Jurkat, Clone E6-1 (cell line): ENCODE measurements around the gene CYFIP1.

Experiments
- DNase-seq: peaks from one replicate; pipeline ENCODE4 v3.0.0-alpha.2; 2011; ENCODE audit warnings: low read depth, low spot score
- H3K4me3 ChIP-seq: 2 replicates; pipeline ENCODE4 v1.5.1; 2011; ENCODE audit warnings: mild to moderate bottlenecking, low read length, control low read depth, moderate library complexity

The CYFIP1 gene

DNA sequence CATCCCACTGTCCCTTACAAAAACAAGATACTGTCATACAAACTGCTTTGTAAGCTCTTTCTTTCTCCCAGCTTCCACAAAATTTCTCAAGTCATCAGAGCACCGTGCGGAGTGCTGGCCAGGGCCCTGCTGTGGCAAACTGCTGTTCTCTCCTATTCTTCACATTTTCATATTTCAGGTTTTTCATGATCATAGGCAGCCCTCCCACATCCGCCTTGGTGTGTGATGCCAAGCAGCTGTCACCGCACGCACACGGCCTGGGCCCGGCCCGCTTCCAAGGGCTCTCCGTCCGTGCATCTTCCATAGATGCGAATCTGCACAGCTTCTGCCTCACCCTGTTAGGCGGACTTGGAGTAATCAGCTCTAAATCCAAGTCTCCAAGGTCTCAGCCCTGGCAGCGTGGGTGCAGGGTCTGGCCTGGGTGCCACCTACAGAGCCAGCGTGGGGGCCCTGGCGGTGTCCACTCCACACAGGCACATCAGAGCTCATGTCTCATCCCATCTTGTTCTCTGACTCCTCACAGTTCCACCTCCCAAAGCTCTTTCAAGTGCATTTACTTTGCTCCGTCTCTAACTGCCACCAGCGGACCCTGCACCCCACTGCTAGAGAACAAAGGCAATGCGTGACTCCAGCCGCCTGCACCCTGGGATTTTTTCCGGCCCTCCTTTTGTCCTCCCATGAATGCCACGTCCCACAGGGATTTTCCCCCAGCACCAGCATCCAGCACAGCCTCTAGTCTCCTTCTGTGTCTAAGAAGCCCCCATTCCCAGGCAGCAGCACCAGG is 27.2 kb downstream of the CYFIP1 start:
- no peak overlapping the region for H3K4me3 ChIP-seq
- DNase-seq: no peak

DNA sequence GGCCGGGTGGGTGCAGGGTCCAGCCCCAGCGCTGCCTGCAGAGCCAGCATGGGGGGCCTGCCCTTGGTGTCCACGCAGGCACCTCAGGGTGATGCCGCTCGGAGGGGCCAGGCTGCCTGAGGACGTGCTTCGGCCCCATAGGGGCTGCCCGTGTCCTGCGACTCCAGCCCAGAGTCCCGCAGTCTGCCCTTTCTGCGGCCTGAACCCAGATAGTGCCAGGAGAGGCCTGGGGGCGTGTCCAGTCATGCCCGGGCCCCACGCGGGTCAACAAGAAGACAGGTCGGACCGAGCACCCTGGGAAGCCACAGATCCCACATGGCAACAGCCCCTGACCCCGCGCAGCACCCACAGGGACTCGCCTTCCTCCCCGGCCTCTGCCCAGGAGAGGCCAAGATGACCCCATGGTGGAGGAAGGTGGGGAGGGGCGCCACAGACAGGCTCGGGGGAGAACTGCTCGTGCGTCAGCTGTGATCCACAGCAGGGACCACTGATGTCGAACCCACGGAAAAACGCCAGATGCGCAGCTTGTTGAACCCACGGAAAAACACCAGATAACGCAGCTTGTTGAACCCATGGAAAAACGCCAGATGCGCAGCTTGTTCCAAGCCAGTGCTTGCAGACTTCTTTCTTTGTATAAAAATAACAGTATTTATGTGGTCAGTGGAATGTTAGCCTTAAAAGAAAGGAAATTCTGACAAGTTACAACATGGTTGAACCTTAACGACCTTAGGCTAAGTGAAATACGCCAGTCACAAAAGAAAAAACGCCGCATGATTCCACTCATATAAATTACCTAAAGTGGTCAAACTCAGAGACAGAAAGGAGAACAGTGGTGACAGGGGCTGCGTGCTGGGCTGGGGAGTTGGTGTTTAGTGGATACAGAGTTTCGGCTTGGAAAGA is 28.5 kb downstream of the CYFIP1 start:
- no peak overlapping the region for H3K4me3 ChIP-seq
- no peak for DNase-seq

GRCh38 chr15:22951031-22951380 is 29.2 kb downstream of the CYFIP1 start:
- no peak for DNase-seq
- no peak overlapping the region for H3K4me3 ChIP-seq

GRCh38 chr15:22950256-22950990 is 29.7 kb downstream of the CYFIP1 start:
- no peak for DNase-seq

GRCh38 chr15:22949074-22949547 is 31.1 kb downstream of the CYFIP1 start:
- no peak overlapping the region for H3K4me3 ChIP-seq

More at GRCh38 chr15:22950256-22950990, 29.7 kb downstream of the CYFIP1 start:
- no peak overlapping the region for H3K4me3 ChIP-seq

GRCh38 chr15:22948056-22948455 is 32.1 kb downstream of the CYFIP1 start:
- DNase-seq: no peak
- H3K4me3 ChIP-seq: no peak overlapping the region

More at GRCh38 chr15:22949074-22949547, 31.1 kb downstream of the CYFIP1 start:
- no peak for DNase-seq

DNA sequence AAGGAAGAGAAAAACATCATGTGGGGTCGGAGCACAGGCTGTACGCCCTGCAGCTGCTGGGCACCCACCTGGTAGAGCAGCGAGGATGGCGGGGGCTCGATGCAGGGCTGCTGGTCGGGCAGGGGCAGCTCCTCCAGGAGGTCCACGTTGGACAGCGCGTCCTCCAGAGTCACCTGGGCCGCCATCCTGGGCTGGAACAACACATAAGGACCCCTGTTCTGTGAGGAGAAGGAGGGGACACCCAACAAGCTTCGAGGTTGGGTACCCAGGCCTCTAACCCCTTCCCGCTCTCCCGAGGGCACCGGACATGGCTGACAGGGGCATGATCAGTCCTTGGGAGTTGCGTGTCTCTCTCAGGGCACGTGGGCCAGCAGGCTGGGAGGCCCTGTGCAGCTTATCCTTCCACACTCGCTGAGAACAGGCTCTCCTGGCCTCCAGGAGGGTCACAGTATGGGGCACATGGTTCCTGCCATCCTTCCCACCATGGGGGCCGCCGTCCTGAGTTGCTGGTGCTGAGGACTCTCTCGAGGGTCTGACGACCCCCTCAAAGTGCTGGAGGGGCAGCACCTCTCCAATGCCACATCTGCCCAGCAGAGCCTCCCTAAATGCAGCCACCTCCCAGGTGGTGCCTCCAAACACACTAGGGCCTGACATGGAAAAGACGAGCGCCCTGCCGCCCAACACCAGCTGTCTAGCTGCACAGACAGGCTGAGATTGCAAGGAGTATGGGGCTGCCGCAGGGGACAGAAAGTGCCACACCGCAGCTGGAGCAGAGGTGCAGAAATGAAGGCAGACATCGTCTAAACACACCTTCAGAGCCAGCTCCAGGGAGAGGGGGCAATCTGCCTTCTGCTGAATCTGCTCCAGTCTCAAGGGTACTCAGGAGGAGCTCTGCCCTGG is 32.8 kb downstream of the CYFIP1 start:
- no peak for DNase-seq
- H3K4me3 ChIP-seq: no peak overlapping the region

DNA sequence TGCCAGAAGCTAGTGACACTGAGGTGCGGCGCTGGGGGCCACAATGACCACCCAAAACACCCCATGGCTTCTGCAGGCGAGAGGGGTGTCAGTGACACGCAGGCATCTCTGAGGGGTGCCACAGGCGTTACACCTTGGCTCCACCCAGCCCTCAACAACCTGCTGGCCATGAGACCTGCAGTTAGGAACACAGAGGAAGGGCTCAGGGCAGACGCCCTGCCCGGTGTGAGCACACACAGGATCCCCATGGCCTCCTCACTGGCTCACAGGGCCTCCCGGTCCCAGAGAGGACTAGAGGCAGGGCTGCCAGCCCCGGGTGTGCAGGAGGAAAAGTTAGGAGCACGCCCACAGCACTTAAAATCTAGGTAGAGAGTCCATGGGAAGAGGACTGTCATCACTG is 35.1 kb downstream of the CYFIP1 start:
- no peak overlapping the region for H3K4me3 ChIP-seq
- DNase-seq: no peak

DNA sequence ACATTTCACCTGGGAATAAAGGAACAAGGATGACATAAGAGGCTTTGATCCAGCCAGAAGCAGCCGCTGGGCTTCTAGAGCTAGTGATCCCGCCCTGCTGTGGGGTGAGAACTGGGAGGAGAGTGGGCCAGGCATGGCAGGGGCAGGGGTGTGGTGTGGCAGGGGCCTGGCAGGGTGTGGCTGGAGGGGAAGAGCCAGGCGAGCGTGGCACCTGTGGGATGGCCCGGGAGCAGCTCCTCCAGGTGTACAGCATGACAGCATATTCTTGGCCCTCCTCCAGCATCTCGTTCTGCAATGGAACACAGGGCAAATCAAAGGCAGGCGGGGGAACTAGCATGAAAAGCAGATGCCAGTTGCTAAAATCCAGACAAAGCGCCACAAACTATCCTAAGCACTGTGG is 35.5 kb downstream of the CYFIP1 start:
- DNase-seq: no peak
- no peak overlapping the region for H3K4me3 ChIP-seq

GRCh38 chr15:22942877-22943276 is 37.3 kb downstream of the CYFIP1 start:
- no peak overlapping the region for H3K4me3 ChIP-seq
- no peak for DNase-seq

- no peak for DNase-seq
- H3K4me3 ChIP-seq: no peak overlapping the region
Observed at GRCh38 chr15:22942306-22942855, 37.8 kb downstream of the CYFIP1 start.

- no peak for DNase-seq
- no peak overlapping the region for H3K4me3 ChIP-seq
Observed at GRCh38 chr15:22941179-22941578, 39.0 kb downstream of the CYFIP1 start.

- H3K4me3 ChIP-seq: no peak overlapping the region
- no peak for DNase-seq
Observed at GRCh38 chr15:22939652-22940061, 40.5 kb downstream of the CYFIP1 start.

- no peak overlapping the region for H3K4me3 ChIP-seq
- no peak for DNase-seq
Observed at GRCh38 chr15:22939051-22939450, 41.1 kb downstream of the CYFIP1 start.

DNA sequence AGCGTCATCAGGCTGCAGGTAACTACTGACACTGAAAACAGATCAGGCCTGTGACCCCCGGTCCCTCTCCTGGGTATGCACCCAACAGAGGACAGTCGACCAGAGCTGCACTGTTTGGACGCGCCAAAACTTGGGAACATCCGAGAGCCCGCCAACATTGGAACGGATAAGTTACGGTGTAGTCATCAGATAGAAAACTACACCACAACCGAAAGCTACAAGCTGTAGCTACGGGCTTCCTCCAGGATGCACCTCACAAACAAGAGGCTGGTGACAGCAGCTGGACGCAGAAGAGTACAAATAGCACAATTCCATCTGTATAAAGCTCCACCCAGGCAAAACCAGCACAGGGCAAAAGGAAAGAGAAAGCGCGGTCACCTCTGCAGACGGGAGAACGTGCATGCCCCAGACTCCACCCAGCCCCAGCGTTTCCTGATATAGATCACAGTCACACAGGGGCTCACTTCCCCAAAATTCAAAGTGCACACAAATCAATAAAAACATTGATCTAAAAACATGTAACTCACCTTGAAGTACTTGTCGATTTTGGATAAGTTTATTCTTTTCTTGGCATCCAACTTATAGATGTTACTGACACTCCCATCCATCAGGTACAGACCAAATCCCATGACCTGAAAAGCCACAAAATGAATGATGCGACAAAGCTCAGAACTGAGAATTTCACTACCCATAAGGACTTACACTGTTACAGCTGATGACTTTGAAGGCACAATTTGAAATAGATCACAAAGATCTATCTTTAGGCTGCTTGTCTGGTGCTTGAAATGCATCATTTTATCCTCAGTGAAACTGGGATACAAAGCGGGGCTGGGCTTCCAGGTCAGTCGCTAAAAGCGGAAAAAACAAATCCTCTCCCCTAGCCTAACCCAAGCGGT is 43.3 kb downstream of the CYFIP1 start:
- no peak for DNase-seq
- no peak overlapping the region for H3K4me3 ChIP-seq

- no peak for DNase-seq
- H3K4me3 ChIP-seq: no peak overlapping the region
Observed at GRCh38 chr15:22933641-22934061, 46.5 kb downstream of the CYFIP1 start.

GRCh38 chr15:22931784-22932536 is 48.2 kb downstream of the CYFIP1 start:
- no peak overlapping the region for H3K4me3 ChIP-seq
- DNase-seq: no peak
